Left lung (tissue), 10 donors: ENCODE measurements around the gene ADAMTSL4. TPM values are rescaled to one million over a fixed set of nuclear protein-coding genes. Genes with fewer than 3 reads are reported as not detected.
"Not testable (repeated sequence)": the region's sequence is repeated elsewhere in the genome, so short reads cannot be mapped to it uniquely, and the experiment has no call there.

Experiments
- ATAC-seq: fragments of 200-7000 bp; cut with Tn5 transposase; one replicate; pipeline ENCODE4 v1.9.1; 2020; ENCODE audit warnings: moderate library complexity
- DNase-seq, 4 donors: peaks; one replicate each; pipeline ENCODE4 v3.0.0-alpha.2; 2013 to 2020
- H3K27ac ChIP-seq, 2 donors: fragments of 200-600 bp; sonication (generic) in 1 of 2; one replicate each; pipeline versions ENCODE4 v1.5.0 to v1.8.0; 2020 to 2021
- H3K27me3 ChIP-seq, 2 donors: fragments of 200-600 bp; sonication (generic) in 1 of 2; one replicate each; pipeline versions ENCODE4 v1.5.0 to v1.8.0; 2020 to 2021
- H3K36me3 ChIP-seq, 2 donors: fragments of 200-600 bp; sonication (generic) in 1 of 2; one replicate each; pipeline versions ENCODE4 v1.5.0 to v1.8.0; 2020 to 2021
- H3K4me1 ChIP-seq, 2 donors: fragments of 200-600 bp; one replicate each; pipeline ENCODE4 v1.8.0; 2021
- H3K4me3 ChIP-seq, 2 donors: fragments of 200-600 bp; sonication (generic) in 1 of 2; one replicate each; pipeline versions ENCODE4 v1.5.0 to v1.8.0; 2020 to 2021; ENCODE audit warnings: mild to moderate bottlenecking in 1 of 2
- H3K9me3 ChIP-seq, 2 donors: fragments of 200-600 bp; sonication (generic) in 1 of 2; one replicate each; pipeline versions ENCODE4 v1.5.0 to v1.8.0; 2020 to 2021
- intact Hi-C, 2 donors: fragments of 100-400 bp; cut with DNase I; formaldehyde crosslinking; loops; one replicate each; pipeline versions ENCODE4 v1.11.2 to v1.14.2; 2022
- polyA plus RNA-seq, 6 donors: library from polyadenylated mRNA; unstranded; fragments of 120-200 nt; gene quantifications; one replicate each; pipeline ENCODE4 v1.2.1, GENCODE V29; 2013; ENCODE audit not compliant: insufficient read length in 6 of 6
- total RNA-seq, 2 donors: library from RNA; stranded (reverse); fragmentation: NEBNext Ultra II Directional; extraction: Animal tissue kit (Norgen Biotek cat#: 25700); gene quantifications; one replicate each; pipeline ENCODE4 v1.2.1, GENCODE V29; 2021
- TF ChIP-seq, protein P1 (sequence below), 2 donors: fragments of 200-600 bp; sonication (generic) in 1 of 2; IDR thresholded peaks; one replicate each; pipeline versions ENCODE4 v1.5.0 to v1.8.0; 2021; ENCODE audit warnings: antibody characterized with exemption in 2 of 2
- donor health status: DM: no; HTN: yes; CAD: no.
- donor health status: DM: no; HTN: no; CAD: no.

ADAMTSL4 gene
- total and polyA plus RNA-seq, 8 donors = 13.0 to 76.0 (median 20.1) TPM

DNA sequence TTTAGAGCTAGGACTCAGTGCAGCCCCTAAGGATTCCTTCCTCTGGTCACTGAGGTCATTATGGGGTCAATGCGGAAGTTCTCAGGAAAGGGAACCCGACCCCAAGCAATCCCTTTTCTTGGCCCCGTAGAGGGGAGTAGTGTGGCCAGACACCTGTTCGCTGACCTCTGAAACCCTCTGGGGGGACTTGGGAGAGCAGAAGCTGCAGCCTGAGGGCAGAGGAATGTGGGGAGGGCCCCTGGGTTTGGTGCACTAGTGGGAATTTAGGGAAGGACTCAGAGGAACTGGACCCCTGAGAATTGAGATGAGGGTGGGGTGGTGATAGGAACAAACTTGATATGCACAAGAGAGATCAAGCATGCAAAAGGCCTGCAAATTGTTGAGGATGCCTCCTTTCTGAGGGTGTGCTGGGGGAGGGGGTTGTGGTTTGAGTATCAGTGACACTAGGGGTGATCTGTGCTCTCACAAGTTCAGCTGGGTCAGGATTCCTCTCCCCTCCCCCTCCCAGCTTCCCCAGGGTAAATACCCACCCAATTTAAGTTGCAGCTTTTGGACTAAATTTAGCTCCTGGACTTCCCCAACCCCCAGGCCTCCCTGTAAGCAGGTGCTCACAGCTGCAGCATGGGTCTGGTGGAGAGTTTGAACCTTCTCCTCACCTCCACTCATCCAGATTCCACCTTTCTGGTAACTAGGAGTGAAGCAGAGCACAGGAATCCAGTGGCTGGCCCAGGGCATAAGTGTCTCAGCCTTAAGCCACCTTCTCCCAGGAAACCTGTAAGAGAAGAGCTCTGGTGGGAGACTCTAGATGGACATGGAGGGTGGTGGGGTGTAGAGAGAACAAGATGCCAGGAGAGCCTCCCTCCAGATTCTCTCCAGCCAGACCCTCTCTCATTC is 13.5 kb downstream of the ADAMTSL4 start:
- intact Hi-C loops = loop anchor here in 1 of 2 donors (5.0 kb wide), 1 partner anchor 60 kb away; no protein-coding TSS in a partner anchor
- Histone ChIP-seq H3K27me3 (no peaks in the 10 kb centered on the region), H3K27ac (peak overlapping the region; percentile 100), H3K4me1 (peaks cover 68 to 91% of the 10 kb centered on the region in 2 donors), H3K4me3 (peak overlapping the region in 1 of 2 donors; percentile 50), H3K9me3 (no peaks in the 10 kb centered on the region), H3K36me3 (peaks cover 0 to 22% of the 10 kb centered on the region in 2 donors)
- ATAC-seq (peak; percentile 1), DNase-seq (peak in 1 of 4 donors; percentile 80)
- TF ChIP-seq, protein P1, sequence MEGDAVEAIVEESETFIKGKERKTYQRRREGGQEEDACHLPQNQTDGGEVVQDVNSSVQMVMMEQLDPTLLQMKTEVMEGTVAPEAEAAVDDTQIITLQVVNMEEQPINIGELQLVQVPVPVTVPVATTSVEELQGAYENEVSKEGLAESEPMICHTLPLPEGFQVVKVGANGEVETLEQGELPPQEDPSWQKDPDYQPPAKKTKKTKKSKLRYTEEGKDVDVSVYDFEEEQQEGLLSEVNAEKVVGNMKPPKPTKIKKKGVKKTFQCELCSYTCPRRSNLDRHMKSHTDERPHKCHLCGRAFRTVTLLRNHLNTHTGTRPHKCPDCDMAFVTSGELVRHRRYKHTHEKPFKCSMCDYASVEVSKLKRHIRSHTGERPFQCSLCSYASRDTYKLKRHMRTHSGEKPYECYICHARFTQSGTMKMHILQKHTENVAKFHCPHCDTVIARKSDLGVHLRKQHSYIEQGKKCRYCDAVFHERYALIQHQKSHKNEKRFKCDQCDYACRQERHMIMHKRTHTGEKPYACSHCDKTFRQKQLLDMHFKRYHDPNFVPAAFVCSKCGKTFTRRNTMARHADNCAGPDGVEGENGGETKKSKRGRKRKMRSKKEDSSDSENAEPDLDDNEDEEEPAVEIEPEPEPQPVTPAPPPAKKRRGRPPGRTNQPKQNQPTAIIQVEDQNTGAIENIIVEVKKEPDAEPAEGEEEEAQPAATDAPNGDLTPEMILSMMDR (IDR thresholded peaks at IDR 0.05) = no peak

DNA sequence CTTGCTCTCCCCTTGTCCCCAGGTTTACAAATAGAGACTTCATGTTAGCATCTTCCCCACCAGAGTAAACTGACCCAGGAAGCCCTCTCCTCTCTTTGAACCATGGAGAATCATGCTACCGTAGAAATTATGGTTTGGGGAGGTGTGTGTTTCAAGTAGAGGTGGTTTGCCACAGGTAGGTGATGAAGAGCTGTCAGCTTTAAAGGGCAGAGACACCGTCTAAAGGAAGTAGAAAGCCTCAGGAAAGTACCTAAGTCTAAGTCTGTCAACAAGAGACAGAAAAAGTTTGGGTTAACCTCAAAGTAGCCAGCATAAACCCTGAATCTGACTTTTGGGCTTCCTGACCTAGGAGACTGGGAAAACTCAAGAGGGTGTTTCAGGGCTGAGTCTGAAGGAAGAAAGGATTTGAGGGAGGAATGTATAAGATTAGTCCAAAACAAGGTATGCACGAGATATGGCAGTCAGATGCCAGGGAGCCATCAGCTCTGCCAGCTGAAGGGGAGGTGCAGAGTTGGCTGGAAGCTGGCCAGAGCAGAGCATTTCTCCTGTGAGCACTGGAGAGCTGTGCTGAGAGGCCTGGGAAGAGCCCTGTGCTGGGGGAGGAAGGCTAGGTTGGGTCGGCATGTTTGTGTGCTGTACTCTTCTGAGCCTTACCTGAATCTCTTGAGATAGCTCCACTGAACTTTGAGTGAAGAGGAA is 14.3 kb downstream of the ADAMTSL4 start:
- H3K4me1 ChIP-seq = peaks cover 76 to 91% of the 10 kb centered on the region in 2 donors
- intact Hi-C loops = loop anchor here in 1 of 2 donors (5.0 kb wide), 1 partner anchor 59 kb away; no protein-coding TSS in a partner anchor
- H3K9me3 ChIP-seq = no peaks in the 10 kb centered on the region
- DNase-seq (peak in 1 of 4 donors; percentile 83), ATAC-seq (no peak)
- H3K27me3 ChIP-seq = no peaks in the 10 kb centered on the region
- peaks cover 0 to 14% of the 10 kb centered on the region in 2 donors for H3K36me3 ChIP-seq
- peak overlapping the region in 1 of 2 donors; percentile 50 for H3K4me3 ChIP-seq
- TF ChIP-seq, protein P1 (IDR thresholded peaks at IDR 0.05) = no peak
- H3K27ac ChIP-seq = peak overlapping the region; percentile 100

DNA sequence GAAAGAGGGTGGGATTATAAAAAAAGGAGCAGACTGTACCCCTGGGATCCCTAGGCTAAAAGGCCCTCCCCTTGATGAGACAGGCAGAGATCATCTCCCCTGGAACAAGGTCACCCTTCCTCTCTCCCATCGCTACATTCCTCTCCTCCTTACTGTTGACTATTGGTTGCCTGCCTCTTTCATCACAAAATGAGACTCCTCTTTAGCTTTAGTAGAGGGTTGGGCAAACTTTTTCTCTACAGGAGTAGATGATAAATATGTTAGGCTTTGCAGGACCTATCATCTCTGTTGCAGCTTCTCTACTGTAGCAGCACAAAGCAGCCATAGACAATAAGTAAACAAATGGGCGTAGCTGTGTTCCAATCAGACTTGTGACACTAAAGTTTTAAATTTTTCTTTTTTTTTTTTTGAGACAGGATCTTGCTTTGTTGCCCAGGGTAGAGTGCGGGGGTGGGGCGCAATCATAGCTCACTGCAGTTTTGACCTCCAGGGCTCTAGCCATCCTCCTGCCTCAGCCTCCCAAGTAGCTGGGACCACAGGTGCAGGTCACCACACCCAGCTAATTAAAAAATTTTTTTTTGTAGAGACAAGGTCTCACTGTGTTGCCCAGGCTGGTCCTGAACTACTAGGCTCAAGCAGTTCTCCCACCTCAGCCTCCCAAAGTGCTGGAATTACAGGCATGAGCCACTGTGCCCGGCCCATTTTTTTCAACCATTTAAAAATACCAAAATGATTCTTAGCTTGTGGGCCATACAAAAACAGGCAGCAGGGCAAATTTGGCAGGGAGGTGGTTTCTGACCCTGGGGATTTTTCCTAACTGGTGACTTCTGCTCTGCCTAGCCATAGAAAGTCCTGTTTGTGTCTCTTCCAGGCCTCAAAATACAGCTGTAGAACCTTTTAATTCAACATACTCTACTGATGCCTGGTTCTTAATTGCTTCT is 15.1 kb downstream of the ADAMTSL4 start:
- peaks cover 0 to 5% of the 10 kb centered on the region in 2 donors for H3K36me3 ChIP-seq
- peaks cover 81 to 91% of the 10 kb centered on the region in 2 donors for H3K4me1 ChIP-seq
- DNase-seq (no peak), ATAC-seq (no peak)
- H3K27me3 ChIP-seq = no peaks in the 10 kb centered on the region
- TF ChIP-seq, protein P1 (IDR thresholded peaks at IDR 0.05) = no peak
- H3K27ac ChIP-seq = peak overlapping the region; percentile 100
- H3K9me3 ChIP-seq = no peaks in the 10 kb centered on the region
- no peak overlapping the region for H3K4me3 ChIP-seq
- intact Hi-C loops = loop anchor here in 1 of 2 donors (5.0 kb wide), 1 partner anchor 58 kb away; no protein-coding TSS in a partner anchor

DNA sequence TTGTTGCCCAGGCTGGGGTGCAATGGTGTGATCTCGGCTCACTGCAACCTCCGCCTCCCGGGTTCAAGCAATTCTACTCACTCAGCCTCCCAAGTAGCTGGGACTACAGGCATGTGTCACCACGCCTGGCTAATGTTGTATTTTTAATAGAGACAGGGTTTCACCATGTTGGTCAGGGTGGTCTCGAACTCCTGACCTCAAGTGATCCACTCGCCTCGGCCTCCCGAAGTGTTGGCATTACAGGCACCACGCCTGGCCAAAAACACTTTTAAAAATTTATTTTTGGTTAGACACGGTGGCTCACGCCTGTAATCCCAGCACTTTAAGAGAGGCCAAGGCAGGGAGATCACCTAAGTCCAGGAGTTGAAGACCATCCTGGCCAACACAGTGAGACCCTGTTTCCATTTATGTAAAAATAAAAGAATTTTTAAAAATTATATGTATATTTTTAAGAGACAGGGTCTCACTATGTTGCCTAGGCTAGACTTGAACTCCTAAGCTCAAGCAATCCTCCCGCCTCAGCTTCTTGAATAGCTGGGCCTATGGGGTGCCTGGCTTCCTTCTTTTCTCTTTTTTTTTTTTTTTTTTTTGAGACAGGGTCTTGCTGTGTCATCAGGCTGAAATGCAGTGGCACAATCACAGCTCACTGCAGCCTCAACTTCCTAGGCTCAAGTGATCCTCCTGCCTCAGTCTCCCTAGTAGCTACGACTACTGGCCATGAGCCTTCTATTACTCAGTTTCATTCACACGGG is 16.2 kb downstream of the ADAMTSL4 start:
- H3K27me3 ChIP-seq, intact Hi-C loops, H3K4me3 ChIP-seq, ATAC-seq, H3K9me3 ChIP-seq, DNase-seq: not testable (repeated sequence)
- Histone ChIP-seq H3K36me3 (peaks cover 0 to 14% of the 10 kb centered on the region in 2 donors), H3K4me1 (peaks cover 77 to 91% of the 10 kb centered on the region in 2 donors), H3K27ac (peak overlapping the region; percentile 100)
